ENCODE data around the gene MFF.

DNA sequence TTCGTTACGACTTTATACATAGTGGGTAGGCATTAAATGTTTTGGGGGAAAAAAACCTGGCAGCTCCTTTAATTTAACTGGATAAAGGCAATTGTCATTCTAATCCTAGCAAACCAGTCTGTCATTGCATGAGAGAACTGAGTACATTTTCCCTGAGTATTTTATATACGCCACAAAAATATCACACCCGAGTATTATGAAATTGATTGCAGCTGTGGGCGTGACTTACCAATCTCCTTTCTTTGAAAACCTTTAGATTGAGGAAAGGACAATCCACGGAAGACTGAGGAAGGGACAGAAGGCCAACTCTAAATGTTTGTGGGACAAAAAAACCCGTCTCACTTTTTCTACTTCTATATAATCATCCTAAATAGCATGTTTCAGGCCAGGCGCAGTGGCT lies 45.0 kb downstream of the MFF start:
- TF ChIP-seq, protein P1, sequence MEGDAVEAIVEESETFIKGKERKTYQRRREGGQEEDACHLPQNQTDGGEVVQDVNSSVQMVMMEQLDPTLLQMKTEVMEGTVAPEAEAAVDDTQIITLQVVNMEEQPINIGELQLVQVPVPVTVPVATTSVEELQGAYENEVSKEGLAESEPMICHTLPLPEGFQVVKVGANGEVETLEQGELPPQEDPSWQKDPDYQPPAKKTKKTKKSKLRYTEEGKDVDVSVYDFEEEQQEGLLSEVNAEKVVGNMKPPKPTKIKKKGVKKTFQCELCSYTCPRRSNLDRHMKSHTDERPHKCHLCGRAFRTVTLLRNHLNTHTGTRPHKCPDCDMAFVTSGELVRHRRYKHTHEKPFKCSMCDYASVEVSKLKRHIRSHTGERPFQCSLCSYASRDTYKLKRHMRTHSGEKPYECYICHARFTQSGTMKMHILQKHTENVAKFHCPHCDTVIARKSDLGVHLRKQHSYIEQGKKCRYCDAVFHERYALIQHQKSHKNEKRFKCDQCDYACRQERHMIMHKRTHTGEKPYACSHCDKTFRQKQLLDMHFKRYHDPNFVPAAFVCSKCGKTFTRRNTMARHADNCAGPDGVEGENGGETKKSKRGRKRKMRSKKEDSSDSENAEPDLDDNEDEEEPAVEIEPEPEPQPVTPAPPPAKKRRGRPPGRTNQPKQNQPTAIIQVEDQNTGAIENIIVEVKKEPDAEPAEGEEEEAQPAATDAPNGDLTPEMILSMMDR (conservative IDR thresholded peaks at IDR 0.05; ENCODE audit: low read length) = no peak
- no peak for TF ChIP-seq EZH2phosphoT487 (IDR thresholded peaks at IDR 0.05; ENCODE audit: borderline replicate concordance)
